ENCODE results near the gene IFFO2.

Gene IFFO2

GRCh38 chr1:18950401-18951026 is 6.0 kb downstream of the IFFO2 start:
- peak; percentile 56 for DNase-seq (ENCODE audit: low read depth, low spot score)

- DNase-seq (ENCODE audit: low read depth, low spot score), result peak; percentile 74
Measured at GRCh38 chr1:18949686-18950400, 6.6 kb downstream of the IFFO2 start.

GRCh38 chr1:18948913-18949685 is 7.4 kb downstream of the IFFO2 start:
- peak; percentile 78 for DNase-seq (ENCODE audit: low read depth, low spot score)

GRCh38 chr1:18948048-18948912 is 8.2 kb downstream of the IFFO2 start:
- peak; percentile 88 for DNase-seq (ENCODE audit: low read depth, low spot score)

- peak; percentile 27 for DNase-seq (ENCODE audit: low read depth, low spot score)
Measured at GRCh38 chr1:18947570-18947969, 8.9 kb downstream of the IFFO2 start.

- peak; percentile 25 for DNase-seq (ENCODE audit: low read depth, low spot score)
Measured at GRCh38 chr1:18946550-18947381, 9.7 kb downstream of the IFFO2 start.

- peak; percentile 58 for DNase-seq (ENCODE audit: low read depth, low spot score)
Measured at GRCh38 chr1:18945401-18945849, 11.1 kb downstream of the IFFO2 start.

GRCh38 chr1:18944810-18945209 is 11.7 kb downstream of the IFFO2 start:
- peak; percentile 7 for DNase-seq (ENCODE audit: low read depth, low spot score)

GRCh38 chr1:18943914-18944572 is 12.4 kb downstream of the IFFO2 start:
- DNase-seq (ENCODE audit: low read depth, low spot score), result no peak

GRCh38 chr1:18943162-18943561 is 13.3 kb downstream of the IFFO2 start:
- DNase-seq (ENCODE audit: low read depth, low spot score), result no peak

- DNase-seq (ENCODE audit: low read depth, low spot score), result no peak
Measured at GRCh38 chr1:18942340-18942739, 14.1 kb downstream of the IFFO2 start.

- peak; percentile 97 for DNase-seq (ENCODE audit: low read depth, low spot score)
Measured at GRCh38 chr1:18941221-18942141, 15.0 kb downstream of the IFFO2 start.

- DNase-seq (ENCODE audit: low read depth, low spot score), result peak; percentile 58
Measured at GRCh38 chr1:18940303-18941020, 16.0 kb downstream of the IFFO2 start.

- peak; percentile 52 for DNase-seq (ENCODE audit: low read depth, low spot score)
Measured at GRCh38 chr1:18939398-18940302, 16.8 kb downstream of the IFFO2 start.

GRCh38 chr1:18938707-18939070 is 17.8 kb downstream of the IFFO2 start:
- no peak for DNase-seq (ENCODE audit: low read depth, low spot score)

GRCh38 chr1:18938008-18938706 is 18.3 kb downstream of the IFFO2 start:
- peak; percentile 54 for DNase-seq (ENCODE audit: low read depth, low spot score)

GRCh38 chr1:18937539-18937938 is 18.9 kb downstream of the IFFO2 start:
- no peak for DNase-seq (ENCODE audit: low read depth, low spot score)
